GM23338 (cell line): Measurements from ENCODE around the gene SLC35B4. TPM values are rescaled to one million over a fixed set of nuclear protein-coding genes. Genes with fewer than 3 reads are reported as not detected.

Experiments
- ATAC-seq: fragments of 200-7000 bp; cut with Tn5 transposase; 3 replicates; pipeline ENCODE4 v1.9.1; 2020
- DNase-seq: peaks from one replicate; pipeline ENCODE4 v3.0.0-alpha.2; 2015; ENCODE audit warnings: low spot score
- H2AFZ ChIP-seq: fragments of 200-600 bp; sonication (generic); 2 replicates; pipeline ENCODE4 v1.8.0; 2016; ENCODE audit warnings: antibody characterized with exemption, mild to moderate bottlenecking, moderate library complexity
- H3F3A ChIP-seq: fragments of 200-600 bp; sonication (generic); replicated peaks from 2 replicates; pipeline ENCODE4 v1.8.0; 2017; ENCODE audit warnings: antibody characterized with exemption, mixed run types, low read depth
- H3K27ac ChIP-seq: fragments of 200-600 bp; sonication (generic); 2 replicates; pipeline ENCODE4 v1.6.1; 2016; ENCODE audit warnings: low read depth
- H3K27me3 ChIP-seq: fragments of 200-600 bp; sonication (generic); 2 replicates; pipeline ENCODE4 v1.8.0; 2016; ENCODE audit warnings: mild to moderate bottlenecking, mixed run types, moderate library complexity; ENCODE audit not compliant: insufficient read depth
- H3K36me3 ChIP-seq: fragments of 200-600 bp; sonication (generic); 2 replicates; pipeline ENCODE4 v1.8.0; 2016; ENCODE audit warnings: mild to moderate bottlenecking; ENCODE audit not compliant: insufficient read depth
- H3K4me1 ChIP-seq: fragments of 200-600 bp; sonication (generic); 2 replicates; pipeline ENCODE4 v1.8.0; 2016; ENCODE audit warnings: mild to moderate bottlenecking, moderate library complexity; ENCODE audit not compliant: insufficient read depth
- H3K4me2 ChIP-seq: fragments of 200-600 bp; sonication (generic); 2 replicates; pipeline ENCODE4 v1.7.1; 2017; ENCODE audit warnings: mixed run types
- H3K4me3 ChIP-seq: fragments of 200-600 bp; sonication (generic); 2 replicates; pipeline ENCODE4 v1.6.1; 2016; ENCODE audit warnings: mixed run types
- H3K79me2 ChIP-seq: fragments of 200-600 bp; sonication (generic); replicated peaks from 2 replicates; pipeline ENCODE4 v1.8.0; 2017; ENCODE audit warnings: mild to moderate bottlenecking; ENCODE audit not compliant: insufficient read depth
- H3K9me2 ChIP-seq: fragments of 200-600 bp; sonication (generic); 2 replicates; pipeline ENCODE4 v1.8.0; 2017; ENCODE audit not compliant: insufficient read depth
- H4K20me1 ChIP-seq: fragments of 200-600 bp; sonication (generic); replicated peaks from 2 replicates; pipeline ENCODE4 v1.8.0; 2017; ENCODE audit warnings: mild to moderate bottlenecking; ENCODE audit not compliant: insufficient read depth
- H3K27ac Mint-ChIP-seq: 2 replicates; pipeline ENCODE4 v1.8.0; 2020; ENCODE audit warnings: inconsistent platforms, mild to moderate bottlenecking, moderate library complexity, mixed read lengths
- H3K27me3 Mint-ChIP-seq: 3 replicates; pipeline ENCODE4 v1.8.0; 2022; ENCODE audit warnings: low read depth, mild to moderate bottlenecking, moderate library complexity, mixed read lengths, inconsistent platforms; ENCODE audit not compliant: insufficient read depth, poor library complexity
- H3K36me3 Mint-ChIP-seq: 3 replicates; pipeline ENCODE4 v1.8.0; 2021; ENCODE audit warnings: low read depth, mild to moderate bottlenecking, inconsistent platforms, moderate library complexity, mixed read lengths
- H3K4me1 Mint-ChIP-seq: 3 replicates; pipeline ENCODE4 v1.8.0; 2020; ENCODE audit warnings: mild to moderate bottlenecking, inconsistent platforms, mixed read lengths
- H3K4me3 Mint-ChIP-seq: 3 replicates; pipeline ENCODE4 v1.8.0; 2021; ENCODE audit warnings: moderate library complexity, mild to moderate bottlenecking, inconsistent platforms, mixed read lengths
- H3K9me3 Mint-ChIP-seq: 3 replicates; pipeline ENCODE4 v1.8.0; 2020; ENCODE audit warnings: moderate library complexity, mild to moderate bottlenecking, inconsistent platforms, mixed read lengths
- CREB1 ChIP-seq: fragments of 250-450 bp; sonication (Bioruptor Pico); IDR thresholded peaks from 2 replicates; pipeline ENCODE4 v1.5.0; 2020; ENCODE audit warnings: low read depth, mild to moderate bottlenecking, moderate library complexity
- EZH2 ChIP-seq: fragments of 200-600 bp; sonication (generic); IDR thresholded peaks from one replicate; pipeline ENCODE4 v1.8.0; 2017; ENCODE audit warnings: antibody characterized with exemption, mild to moderate bottlenecking, low read depth; ENCODE audit not compliant: unreplicated experiment
- JUNB ChIP-seq: IDR thresholded peaks from one replicate; pipeline ENCODE4 v1.6.1; 2016; ENCODE audit warnings: antibody characterized with exemption; ENCODE audit not compliant: unreplicated experiment
- NANOG ChIP-seq: IDR thresholded peaks from 2 replicates; pipeline ENCODE4 v1.6.1; 2016; ENCODE audit warnings: antibody characterized with exemption, borderline replicate concordance
- POLR2AphosphoS5 ChIP-seq: IDR thresholded peaks from 2 replicates; pipeline ENCODE4 v1.6.1; 2016; ENCODE audit warnings: antibody characterized with exemption, low read depth
- STAT1 ChIP-seq: IDR thresholded peaks from one replicate; pipeline ENCODE4 v1.6.1; 2016; ENCODE audit warnings: antibody characterized with exemption; ENCODE audit not compliant: unreplicated experiment
- ZNF114 ChIP-seq: fragments of 250-450 bp; sonication (Bioruptor Pico); IDR thresholded peaks from 2 replicates; pipeline ENCODE4 v1.5.0; 2020; ENCODE audit warnings: mild to moderate bottlenecking, moderate library complexity
- ZNF331 ChIP-seq: fragments of 250-450 bp; sonication (Bioruptor Pico); IDR thresholded peaks from 2 replicates; pipeline ENCODE4 v1.5.0; 2020; ENCODE audit warnings: low read depth, mild to moderate bottlenecking, moderate library complexity
- polyA plus RNA-seq: library from polyadenylated mRNA; unstranded; fragments of >200 nt; fragmentation: Nextera tagmentation; extraction: Ambion mirVana; gene quantifications from 2 replicates; pipeline ENCODE4 v1.2.1, GENCODE V29; 2016
- total RNA-seq: library from RNA; depleted of rRNA; stranded (reverse); fragments of >200 nt; shearing (Covaris generic); gene quantifications from 2 replicates; pipeline ENCODE4 v1.2.3, GENCODE V29; 2014
- TF ChIP-seq, protein P1 (sequence below): IDR thresholded peaks from one replicate; pipeline ENCODE4 v1.6.1; 2018; ENCODE audit warnings: antibody characterized with exemption; ENCODE audit not compliant: unreplicated experiment
- TF ChIP-seq, protein P2 (sequence below): fragments of 250-450 bp; sonication (Bioruptor Pico); IDR thresholded peaks from 2 replicates; pipeline ENCODE4 v1.5.0; 2020; ENCODE audit warnings: mild to moderate bottlenecking, moderate library complexity
- TF ChIP-seq, protein P3 (sequence below): IDR thresholded peaks from 2 replicates; pipeline ENCODE4 v1.6.1; 2016; ENCODE audit warnings: antibody characterized with exemption

Gene SLC35B4
- total and polyA plus RNA-seq, 2 experiments from 2014 or later: 22.6 to 29.7 TPM

DNA sequence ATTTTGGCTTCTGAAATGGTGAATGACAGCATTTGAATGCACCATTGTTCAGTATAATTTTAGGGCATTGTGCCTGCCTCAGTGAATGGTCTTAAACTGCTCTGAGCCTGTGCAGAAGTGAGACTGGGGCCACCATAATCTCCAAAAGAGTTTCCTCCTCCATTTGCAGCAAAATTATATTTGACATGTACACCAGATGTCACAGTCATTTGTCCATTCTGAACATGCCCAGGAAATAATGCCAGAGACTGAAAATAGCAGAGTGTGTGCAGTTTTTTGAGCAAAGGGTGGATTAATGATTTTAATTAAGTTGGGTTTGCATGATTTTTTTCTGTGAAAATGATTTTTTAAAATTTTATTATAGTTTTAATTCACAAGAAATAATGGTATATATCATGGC, 26.4 kb upstream of the SLC35B4 start (continued):
- TF ChIP-seq, protein P1, sequence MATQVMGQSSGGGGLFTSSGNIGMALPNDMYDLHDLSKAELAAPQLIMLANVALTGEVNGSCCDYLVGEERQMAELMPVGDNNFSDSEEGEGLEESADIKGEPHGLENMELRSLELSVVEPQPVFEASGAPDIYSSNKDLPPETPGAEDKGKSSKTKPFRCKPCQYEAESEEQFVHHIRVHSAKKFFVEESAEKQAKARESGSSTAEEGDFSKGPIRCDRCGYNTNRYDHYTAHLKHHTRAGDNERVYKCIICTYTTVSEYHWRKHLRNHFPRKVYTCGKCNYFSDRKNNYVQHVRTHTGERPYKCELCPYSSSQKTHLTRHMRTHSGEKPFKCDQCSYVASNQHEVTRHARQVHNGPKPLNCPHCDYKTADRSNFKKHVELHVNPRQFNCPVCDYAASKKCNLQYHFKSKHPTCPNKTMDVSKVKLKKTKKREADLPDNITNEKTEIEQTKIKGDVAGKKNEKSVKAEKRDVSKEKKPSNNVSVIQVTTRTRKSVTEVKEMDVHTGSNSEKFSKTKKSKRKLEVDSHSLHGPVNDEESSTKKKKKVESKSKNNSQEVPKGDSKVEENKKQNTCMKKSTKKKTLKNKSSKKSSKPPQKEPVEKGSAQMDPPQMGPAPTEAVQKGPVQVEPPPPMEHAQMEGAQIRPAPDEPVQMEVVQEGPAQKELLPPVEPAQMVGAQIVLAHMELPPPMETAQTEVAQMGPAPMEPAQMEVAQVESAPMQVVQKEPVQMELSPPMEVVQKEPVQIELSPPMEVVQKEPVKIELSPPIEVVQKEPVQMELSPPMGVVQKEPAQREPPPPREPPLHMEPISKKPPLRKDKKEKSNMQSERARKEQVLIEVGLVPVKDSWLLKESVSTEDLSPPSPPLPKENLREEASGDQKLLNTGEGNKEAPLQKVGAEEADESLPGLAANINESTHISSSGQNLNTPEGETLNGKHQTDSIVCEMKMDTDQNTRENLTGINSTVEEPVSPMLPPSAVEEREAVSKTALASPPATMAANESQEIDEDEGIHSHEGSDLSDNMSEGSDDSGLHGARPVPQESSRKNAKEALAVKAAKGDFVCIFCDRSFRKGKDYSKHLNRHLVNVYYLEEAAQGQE: no peak

DNA sequence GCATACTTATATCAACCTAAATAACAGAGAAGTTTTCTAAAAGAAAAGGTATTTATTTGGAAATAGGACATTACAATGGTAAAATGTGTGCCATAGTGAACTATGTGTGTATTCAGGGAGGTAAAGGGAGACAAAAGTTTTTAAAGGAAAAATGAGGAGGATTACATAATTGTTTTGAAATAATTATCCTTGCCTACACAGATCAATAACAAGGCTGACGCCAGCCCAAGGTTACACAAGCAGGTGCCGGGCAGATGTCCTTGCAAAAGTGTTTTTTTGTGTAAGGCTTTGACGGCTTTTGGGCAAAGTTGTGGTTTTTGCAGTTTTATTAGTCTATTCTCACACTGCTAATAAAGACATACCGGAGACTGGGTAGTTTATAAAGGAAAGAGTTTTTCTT, 22.7 kb upstream of the SLC35B4 start:
- Histone ChIP-seq H3K4me2 (no peak overlapping the region), H3K4me3 (no peak overlapping the region)
- ATAC-seq: no peak
- TF ChIP-seq, protein P1: no peak
- TF ChIP-seq JUNB (no peak), EZH2 (no peak), CREB1 (no peak), ZNF331 (CRISPR knock-in tag) (no peak), STAT1 (no peak), POLR2AphosphoS5 (no peak), ZNF114 (no peak), NANOG (no peak)
- TF ChIP-seq, protein P2, sequence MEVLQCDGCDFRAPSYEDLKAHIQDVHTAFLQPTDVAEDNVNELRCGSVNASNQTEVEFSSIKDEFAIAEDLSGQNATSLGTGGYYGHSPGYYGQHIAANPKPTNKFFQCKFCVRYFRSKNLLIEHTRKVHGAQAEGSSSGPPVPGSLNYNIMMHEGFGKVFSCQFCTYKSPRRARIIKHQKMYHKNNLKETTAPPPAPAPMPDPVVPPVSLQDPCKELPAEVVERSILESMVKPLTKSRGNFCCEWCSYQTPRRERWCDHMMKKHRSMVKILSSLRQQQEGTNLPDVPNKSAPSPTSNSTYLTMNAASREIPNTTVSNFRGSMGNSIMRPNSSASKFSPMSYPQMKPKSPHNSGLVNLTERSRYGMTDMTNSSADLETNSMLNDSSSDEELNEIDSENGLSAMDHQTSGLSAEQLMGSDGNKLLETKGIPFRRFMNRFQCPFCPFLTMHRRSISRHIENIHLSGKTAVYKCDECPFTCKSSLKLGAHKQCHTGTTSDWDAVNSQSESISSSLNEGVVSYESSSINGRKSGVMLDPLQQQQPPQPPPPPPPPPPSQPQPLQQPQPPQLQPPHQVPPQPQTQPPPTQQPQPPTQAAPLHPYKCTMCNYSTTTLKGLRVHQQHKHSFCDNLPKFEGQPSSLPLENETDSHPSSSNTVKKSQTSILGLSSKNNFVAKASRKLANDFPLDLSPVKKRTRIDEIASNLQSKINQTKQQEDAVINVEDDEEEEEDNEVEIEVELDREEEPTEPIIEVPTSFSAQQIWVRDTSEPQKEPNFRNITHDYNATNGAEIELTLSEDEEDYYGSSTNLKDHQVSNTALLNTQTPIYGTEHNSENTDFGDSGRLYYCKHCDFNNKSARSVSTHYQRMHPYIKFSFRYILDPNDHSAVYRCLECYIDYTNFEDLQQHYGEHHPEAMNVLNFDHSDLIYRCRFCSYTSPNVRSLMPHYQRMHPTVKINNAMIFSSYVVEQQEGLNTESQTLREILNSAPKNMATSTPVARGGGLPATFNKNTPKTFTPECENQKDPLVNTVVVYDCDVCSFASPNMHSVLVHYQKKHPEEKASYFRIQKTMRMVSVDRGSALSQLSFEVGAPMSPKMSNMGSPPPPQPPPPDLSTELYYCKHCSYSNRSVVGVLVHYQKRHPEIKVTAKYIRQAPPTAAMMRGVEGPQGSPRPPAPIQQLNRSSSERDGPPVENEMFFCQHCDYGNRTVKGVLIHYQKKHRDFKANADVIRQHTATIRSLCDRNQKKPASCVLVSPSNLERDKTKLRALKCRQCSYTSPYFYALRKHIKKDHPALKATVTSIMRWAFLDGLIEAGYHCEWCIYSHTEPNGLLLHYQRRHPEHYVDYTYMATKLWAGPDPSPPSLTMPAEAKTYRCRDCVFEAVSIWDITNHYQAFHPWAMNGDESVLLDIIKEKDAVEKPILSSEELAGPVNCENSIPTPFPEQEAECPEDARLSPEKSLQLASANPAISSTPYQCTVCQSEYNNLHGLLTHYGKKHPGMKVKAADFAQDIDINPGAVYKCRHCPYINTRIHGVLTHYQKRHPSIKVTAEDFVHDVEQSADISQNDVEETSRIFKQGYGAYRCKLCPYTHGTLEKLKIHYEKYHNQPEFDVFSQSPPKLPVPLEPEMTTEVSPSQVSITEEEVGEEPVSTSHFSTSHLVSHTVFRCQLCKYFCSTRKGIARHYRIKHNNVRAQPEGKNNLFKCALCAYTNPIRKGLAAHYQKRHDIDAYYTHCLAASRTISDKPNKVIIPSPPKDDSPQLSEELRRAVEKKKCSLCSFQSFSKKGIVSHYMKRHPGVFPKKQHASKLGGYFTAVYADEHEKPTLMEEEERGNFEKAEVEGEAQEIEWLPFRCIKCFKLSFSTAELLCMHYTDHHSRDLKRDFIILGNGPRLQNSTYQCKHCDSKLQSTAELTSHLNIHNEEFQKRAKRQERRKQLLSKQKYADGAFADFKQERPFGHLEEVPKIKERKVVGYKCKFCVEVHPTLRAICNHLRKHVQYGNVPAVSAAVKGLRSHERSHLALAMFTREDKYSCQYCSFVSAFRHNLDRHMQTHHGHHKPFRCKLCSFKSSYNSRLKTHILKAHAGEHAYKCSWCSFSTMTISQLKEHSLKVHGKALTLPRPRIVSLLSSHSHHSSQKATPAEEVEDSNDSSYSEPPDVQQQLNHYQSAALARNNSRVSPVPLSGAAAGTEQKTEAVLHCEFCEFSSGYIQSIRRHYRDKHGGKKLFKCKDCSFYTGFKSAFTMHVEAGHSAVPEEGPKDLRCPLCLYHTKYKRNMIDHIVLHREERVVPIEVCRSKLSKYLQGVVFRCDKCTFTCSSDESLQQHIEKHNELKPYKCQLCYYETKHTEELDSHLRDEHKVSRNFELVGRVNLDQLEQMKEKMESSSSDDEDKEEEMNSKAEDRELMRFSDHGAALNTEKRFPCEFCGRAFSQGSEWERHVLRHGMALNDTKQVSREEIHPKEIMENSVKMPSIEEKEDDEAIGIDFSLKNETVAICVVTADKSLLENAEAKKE (CRISPR knock-in tag): no peak
- TF ChIP-seq, protein P3, sequence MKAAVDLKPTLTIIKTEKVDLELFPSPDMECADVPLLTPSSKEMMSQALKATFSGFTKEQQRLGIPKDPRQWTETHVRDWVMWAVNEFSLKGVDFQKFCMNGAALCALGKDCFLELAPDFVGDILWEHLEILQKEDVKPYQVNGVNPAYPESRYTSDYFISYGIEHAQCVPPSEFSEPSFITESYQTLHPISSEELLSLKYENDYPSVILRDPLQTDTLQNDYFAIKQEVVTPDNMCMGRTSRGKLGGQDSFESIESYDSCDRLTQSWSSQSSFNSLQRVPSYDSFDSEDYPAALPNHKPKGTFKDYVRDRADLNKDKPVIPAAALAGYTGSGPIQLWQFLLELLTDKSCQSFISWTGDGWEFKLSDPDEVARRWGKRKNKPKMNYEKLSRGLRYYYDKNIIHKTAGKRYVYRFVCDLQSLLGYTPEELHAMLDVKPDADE: no peak

More for the DNA sequence above, 22.7 kb upstream of the SLC35B4 start:
- Histone ChIP-seq H3K36me3 (no peaks in the 10 kb centered on the region), H4K20me1 (no peaks in the 10 kb centered on the region), H3K27ac (no peak overlapping the region), H3K27me3 (no peaks in the 10 kb centered on the region), H2AFZ (no peak overlapping the region), H3K4me1 (no peaks in the 10 kb centered on the region), H3F3A (no peaks in the 10 kb centered on the region), H3K9me2 (0 out of 2 replicates have a peak, but pooled peaks cover 3% of the 10 kb centered on the region), H3K79me2 (no peaks in the 10 kb centered on the region)
- H3K27me3 Mint-ChIP-seq: peaks cover 7% of the 10 kb centered on the region
- H3K36me3 Mint-ChIP-seq: peaks cover 3% of the 10 kb centered on the region; the same call in 2 of the 3 replicates
- no peak overlapping the region for H3K4me3 Mint-ChIP-seq
- no peak for DNase-seq
- peaks cover 11% of the 10 kb centered on the region; the same call in 2 of the 3 replicates for H3K9me3 Mint-ChIP-seq
- no peaks in the 10 kb centered on the region for H3K4me1 Mint-ChIP-seq
- H3K27ac Mint-ChIP-seq: no peak overlapping the region
